Right lobe of liver (tissue), 4 donors: ENCODE results near the gene UCP1.

Experiments
- POLR2A ChIP-seq: fragments of 450-650 bp; IDR thresholded peaks from one replicate; pipeline ENCODE4 v1.6.1; 2017; ENCODE audit warnings: antibody characterized with exemption, mild to moderate bottlenecking
- TF ChIP-seq, protein P1 (sequence below), 4 donors: fragments of 200-600 bp in 3 of 4; fragments of 450-650 bp in 1 of 4; IDR thresholded peaks; one replicate each; pipeline versions ENCODE4 v1.5.1 to v1.8.0; 2016 to 2022; ENCODE audit warnings: antibody characterized with exemption in 4 of 4, mild to moderate bottlenecking in 2 of 4
- donor health status: DM: no; HTN: no; CAD: no.
- donor health status: DM: no; HTN: no; CAD: no.
- donor health status: DM: no; HTN: yes; CAD: no.

GRCh38 chr4:140568507-140569306, at the start of gene UCP1:
- TF ChIP-seq, protein P1, sequence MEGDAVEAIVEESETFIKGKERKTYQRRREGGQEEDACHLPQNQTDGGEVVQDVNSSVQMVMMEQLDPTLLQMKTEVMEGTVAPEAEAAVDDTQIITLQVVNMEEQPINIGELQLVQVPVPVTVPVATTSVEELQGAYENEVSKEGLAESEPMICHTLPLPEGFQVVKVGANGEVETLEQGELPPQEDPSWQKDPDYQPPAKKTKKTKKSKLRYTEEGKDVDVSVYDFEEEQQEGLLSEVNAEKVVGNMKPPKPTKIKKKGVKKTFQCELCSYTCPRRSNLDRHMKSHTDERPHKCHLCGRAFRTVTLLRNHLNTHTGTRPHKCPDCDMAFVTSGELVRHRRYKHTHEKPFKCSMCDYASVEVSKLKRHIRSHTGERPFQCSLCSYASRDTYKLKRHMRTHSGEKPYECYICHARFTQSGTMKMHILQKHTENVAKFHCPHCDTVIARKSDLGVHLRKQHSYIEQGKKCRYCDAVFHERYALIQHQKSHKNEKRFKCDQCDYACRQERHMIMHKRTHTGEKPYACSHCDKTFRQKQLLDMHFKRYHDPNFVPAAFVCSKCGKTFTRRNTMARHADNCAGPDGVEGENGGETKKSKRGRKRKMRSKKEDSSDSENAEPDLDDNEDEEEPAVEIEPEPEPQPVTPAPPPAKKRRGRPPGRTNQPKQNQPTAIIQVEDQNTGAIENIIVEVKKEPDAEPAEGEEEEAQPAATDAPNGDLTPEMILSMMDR (IDR thresholded peaks at IDR 0.05): no peak
- no peak for TF ChIP-seq POLR2A
